ENCODE data around the gene SNAPC2.
"Not testable (repeated sequence)": the region's sequence is repeated elsewhere in the genome, so short reads cannot be mapped to it uniquely, and the experiment has no call there.

The SNAPC2 gene

DNA sequence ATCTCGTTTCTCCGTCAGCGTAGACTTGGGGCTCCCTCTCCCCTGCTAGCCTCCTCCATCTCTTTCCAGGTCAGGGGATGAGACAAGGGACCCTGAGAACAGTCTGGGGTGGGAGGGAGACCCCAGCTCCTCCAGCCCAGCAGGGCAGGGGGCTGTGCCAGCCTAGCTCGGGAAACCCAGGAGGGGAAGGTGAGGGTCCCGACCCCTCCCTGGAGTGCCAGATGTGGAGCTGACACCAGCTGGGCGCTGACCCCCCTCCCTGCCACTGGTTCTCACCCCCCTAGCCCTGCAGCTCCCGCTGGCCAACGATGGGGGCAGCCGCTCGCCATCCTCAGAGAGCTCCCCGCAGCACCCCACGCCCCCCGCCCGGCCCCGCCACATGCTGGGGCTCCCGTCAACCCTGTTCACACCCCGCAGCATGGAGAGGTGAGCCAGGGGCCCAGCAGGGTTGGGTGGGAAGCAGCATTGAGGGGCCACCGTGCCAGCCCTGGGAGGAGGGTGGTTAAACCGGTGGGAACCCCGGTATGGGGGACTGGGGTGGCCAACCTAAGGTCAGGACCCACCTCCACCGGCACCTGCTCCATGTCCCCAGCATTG lies 10.6 kb upstream of the SNAPC2 start:
- DNase-seq (ENCODE audit: low read depth in 2 of 2) = no peak

DNA sequence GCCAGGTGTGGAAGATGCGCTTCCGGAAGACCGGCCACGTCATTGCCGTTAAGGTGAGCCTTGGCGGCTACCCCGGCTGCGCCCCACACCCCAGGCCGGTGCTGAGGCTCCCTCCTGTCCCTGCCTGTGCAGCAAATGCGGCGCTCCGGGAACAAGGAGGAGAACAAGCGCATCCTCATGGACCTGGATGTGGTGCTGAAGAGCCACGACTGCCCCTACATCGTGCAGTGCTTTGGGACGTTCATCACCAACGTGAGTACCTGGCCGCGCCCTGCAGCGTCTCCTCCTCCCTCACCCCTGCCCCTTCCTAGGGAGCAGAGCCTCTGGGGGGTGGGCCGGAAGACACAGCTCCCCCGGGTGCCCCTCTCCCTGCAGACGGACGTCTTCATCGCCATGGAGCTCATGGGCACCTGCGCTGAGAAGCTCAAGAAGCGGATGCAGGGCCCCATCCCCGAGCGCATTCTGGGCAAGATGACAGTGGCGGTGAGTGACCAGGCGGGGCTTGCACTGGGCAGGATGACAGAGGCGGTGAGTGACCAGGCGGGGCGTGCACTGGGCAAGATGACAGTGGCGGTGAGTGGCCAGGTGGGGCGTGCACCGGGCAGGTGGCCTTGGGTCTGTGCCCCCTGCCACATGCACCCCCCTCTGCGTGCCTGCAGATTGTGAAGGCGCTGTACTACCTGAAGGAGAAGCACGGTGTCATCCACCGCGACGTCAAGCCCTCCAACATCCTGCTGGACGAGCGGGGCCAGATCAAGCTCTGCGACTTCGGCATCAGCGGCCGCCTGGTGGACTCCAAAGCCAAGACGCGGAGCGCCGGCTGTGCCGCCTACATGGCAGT lies 9.6 kb upstream of the SNAPC2 start:
- no peak for DNase-seq (ENCODE audit: low read depth in 2 of 2)

DNA sequence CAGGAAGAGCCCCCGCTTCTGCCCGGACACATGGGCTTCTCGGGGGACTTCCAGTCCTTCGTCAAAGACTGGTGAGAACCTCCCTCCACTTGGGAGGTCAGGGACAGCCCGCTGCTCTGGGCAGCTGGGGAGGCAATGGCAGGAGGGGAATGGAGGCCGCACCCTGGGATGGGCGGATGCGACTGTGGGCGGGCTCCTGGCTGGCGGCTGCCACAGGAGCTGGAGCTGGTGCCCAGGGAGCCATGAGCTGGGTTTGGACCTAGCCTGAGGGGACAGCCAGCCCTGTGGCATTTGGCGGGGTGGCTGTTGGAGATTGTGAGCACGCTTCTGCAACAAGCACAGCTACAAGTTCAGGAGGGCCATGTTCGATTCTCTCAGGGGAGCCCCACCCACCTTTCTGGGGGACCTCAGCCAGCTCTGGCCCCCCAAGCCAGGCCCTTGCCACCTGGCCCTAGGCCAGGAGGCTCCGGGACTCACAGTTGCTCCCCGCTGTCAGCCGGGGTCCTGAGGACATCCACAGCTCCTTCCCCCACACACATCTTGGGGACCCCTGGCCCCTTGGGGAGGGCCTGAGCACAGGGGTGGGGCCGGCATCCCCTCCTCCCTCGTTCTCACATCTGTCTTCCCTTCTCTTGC lies 8.5 kb upstream of the SNAPC2 start:
- DNase-seq (ENCODE audit: low read depth in 2 of 2) = no peak

DNA sequence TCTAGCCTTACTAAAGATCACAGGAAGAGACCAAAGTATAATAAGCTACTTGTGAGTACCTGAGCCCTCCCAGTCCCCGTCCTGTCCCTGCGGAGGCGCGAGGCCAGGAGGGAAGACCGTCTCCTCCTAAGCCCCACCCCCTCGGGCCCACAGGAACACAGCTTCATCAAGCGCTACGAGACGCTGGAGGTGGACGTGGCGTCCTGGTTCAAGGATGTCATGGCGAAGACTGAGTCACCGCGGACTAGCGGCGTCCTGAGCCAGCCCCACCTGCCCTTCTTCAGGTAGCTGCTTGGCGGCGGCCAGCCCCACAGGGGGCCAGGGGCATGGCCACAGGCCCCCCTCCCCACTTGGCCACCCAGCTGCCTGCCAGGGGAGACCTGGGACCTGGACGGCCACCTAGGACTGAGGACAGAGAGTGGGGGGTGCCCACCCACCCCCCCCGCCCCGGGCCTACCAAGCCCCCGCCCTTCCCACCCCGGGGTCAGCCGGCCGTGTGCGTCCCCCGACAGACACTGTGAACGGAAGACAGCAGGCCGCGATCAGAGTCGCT lies 7.9 kb upstream of the SNAPC2 start:
- no peak for DNase-seq (ENCODE audit: low read depth in 2 of 2)

DNA sequence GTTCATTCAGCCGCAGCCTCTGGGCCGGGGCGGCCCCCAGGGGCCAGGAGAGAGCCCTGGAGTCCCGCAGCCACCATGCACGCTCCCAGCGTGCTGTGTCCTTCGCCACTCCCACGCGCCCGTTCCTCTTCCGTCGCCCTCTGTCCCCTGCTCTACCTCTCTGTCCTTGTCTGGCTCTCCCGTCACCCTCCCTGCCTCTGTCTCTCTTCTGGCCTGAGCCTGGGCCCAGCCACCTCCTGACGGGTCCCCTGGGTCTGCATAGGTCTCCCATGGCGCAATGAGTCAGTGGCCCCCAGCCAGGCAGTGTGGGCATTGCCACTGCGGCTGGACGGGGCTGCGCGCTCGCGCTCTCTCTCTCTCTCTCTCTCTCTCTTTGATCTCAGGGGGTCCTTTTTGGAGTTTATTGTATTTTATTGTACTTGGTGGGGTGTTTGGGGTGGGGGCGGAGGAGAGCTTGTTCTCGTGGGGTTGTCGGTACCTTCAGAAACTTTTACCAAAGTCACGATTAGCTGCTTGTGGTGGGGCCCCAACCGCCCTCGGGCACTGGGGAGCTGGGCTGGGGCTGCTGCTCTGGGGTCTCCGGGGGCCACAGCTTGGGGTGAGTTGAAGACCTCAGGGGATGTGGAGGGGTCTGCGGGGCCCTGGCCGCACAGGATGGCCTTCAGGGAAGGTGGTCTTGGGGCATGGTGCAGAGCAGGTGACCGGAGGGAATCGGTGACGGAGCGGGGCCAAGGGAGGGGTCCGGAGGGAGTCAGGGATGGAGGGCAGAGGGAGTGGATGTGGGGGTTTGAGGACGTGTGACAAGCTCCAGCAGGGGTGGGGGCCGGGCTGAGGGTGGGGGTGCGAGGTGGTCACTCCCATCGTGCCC lies 7.2 kb upstream of the SNAPC2 start:
- no peak for DNase-seq (ENCODE audit: low read depth in 2 of 2)

DNA sequence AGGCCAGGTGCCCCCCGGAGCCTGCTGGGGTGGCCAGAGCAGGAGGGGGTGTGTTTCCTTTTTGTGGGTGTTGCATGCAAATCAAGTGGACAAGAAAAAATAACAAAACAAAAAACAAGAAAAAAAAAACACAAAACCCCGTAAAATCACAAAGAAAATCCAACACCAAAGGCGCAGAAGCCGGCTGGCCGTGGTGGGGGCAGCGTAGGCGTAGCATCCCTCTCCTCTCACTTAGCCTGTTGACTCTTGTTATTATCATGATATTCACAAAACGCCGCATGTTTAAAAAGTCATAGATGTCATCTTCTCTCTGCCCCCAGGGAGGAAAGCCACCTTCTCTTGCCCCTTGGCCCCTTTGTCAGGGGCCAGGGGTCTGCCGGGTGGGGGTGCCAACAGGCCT lies 6.5 kb upstream of the SNAPC2 start:
- no peak for DNase-seq (ENCODE audit: low read depth in 2 of 2)

DNA sequence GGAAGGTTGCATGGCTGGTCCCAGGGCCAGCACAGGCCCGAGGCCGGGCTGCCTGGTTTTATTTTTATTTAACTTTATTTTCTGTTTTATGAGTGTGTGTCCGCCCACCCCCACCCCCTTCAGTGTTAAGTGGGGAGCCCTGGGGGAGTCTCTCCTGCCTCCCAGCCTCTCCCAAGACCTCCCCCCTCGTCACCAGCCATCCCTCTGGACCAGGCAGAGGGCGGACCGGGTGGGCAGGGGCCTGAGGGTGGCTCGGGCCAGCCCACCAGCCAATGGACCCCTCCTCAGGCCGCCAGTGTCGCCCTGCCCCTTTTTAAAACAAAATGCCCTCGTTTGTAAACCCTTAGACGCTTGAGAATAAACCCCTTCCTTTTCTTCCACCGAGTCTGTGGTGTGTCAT lies 6.0 kb upstream of the SNAPC2 start:
- no peak for DNase-seq (ENCODE audit: low read depth in 2 of 2)

DNA sequence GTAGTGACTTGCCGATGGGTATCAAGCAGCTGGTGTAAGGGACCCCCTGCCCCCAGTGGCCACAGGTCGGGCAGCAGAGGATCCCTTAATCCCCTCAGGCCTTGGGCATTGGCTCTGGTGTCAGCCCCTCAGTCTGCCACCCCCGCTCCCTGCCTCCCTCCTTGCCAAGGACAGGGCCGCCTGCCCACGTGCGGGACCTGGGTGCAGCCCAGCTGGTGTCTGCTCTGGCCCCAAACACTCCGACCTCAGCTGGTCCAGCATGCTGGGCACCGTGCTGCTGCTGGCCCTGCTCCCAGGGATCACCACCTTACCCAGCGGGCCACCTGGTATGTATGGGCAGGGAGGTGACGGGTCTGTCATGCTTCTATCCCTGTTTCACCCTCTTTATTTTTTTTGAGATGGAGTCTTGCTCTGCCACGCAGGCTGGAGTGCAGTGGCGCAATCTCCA lies 5.5 kb upstream of the SNAPC2 start, which contains the start of gene TGFBR3L:
TSS of gene TGFBR3L (plus strand) at position 233 of the 448 bp plus-strand sequence.
- no peak for DNase-seq (ENCODE audit: low read depth in 2 of 2)

DNA sequence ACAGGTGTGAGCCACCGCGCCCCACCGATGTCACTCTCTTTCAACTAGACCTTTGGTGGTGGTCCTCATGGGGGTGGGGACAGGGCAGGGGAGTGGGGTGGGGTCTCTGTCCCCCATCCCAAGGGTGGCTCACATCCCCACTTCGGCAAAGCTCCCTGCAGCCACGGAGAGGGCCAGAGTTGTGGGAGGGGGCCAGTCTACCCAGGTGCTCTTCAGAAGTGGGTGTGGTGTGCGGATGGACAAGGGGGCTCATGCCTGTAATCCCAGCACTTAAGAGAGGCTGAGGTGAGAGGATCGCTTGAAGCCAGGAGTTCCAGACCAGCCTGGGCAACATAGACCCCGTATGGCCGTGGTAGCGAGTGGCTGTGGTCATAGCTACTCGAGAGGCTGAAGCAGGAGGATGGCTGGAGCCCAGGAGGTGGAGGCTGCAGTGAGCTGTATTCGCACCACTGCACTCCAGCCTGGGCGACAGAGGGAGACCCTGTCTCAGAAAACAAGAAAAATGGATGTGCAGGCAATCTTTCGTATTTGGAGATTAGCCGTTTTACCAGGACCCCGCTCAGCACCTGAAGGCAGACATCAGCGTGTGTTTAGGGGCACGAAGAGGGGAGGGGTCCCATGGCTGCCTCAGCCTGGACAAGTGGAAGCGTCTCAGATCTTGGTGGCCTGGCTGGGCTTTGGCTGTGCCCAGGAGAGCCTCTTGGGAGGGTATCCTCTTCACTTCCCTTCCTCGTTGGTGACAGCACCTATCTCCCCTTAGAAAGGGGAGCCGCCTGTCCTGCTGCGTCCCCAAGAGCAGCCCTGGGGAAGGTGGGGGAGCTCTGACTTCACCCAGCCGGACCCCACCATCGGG lies 4.7 kb upstream of the SNAPC2 start:
- DNase-seq (ENCODE audit: low read depth in 2 of 2) = no peak

DNA sequence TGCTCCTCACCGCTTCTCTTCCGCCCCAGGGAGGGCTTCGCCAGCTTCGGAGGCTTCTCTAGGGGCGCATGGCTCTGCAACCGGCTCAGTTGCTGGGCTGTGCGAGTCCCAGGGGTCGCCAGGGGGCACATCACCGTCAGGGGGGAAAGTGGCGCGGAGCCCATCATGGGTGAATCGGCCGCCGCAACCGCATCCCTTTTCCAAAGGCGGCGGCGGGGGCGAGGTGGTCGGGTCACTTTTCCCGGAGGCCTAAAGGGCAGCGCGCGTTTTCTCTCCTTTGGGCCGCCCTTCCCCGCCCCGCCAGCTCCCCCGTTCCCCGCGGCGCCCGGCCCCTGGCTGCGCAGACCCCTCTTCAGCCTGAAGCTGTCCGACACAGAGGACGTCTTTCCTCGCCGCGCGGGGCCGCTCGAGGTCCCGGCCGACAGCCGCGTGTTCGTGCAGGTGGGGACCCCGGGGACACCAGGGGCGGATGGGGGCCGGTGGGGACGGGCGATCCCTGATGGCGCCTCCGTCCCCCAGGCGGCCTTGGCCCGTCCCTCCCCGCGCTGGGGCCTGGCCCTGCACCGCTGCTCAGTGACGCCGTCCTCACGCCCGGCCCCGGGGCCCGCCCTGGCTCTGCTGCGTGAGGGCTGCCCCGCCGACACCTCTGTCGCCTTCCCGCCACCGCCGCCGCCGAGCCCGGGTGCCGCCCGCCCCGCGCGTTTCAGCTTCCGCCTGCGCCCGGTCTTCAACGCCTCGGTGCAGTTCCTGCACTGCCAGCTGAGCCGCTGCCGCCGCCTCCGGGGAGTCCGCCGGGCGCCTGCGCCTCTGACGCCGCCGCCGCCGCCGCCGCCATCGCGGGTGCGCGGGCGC lies 3.8 kb upstream of the SNAPC2 start:
- no peak for DNase-seq (ENCODE audit: low read depth in 2 of 2)

DNA sequence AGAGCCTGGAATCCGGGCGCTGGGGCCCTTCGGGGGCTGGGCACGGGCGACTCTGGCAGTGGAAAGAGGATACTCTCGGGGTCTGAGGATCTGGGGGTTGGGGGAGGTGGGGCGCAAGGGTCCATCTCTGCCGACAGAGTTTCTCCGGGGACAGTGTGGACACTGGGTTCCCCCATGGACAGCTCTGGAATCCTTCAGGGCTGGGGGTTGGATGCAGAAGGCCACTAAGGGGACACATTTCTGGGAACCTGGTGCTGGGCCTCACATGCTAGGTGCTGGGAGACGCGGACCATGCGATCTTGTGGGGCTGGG lies 3.2 kb upstream of the SNAPC2 start:
- no peak for DNase-seq (ENCODE audit: low read depth in 2 of 2)

DNA sequence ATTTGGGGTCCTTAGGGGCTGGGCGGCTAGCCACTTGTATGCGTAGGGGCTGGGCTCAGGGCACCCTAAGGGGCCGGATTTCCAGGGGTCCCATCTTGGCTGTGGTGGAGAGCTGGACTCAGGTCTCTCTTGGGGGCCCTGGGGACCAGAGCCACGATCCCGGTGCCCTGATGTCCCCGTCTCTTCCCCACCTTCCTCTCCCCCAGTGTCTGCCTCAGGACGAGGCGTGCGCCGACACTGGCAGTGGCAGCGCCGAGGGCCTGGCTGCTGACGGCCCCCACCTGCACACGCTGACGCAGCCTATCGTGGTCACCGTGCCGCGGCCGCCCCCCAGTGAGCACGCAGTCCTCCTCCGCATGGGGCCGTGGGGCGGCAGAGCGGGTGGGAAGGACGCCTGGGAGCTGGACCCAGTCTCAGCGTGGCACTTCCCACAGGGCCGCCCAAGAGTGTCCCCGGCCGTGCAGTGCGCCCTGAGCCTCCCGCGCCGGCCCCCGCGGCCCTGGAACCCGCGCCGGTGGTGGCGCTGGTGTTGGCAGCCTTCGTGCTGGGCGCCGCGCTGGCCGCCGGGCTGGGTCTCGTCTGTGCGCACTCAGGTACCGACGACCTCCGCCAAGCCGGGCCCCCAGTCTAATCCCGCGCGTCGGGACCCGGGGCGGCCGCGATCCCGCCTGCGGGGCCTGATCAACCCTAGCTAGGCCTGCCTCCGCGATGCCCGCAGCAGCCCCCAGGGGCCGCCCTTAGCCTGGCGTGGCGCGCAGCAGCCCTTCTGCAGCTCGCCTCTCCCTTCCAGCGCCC lies 2.7 kb upstream of the SNAPC2 start:
- peak in 1 of 2 donors; percentile 34 for DNase-seq (ENCODE audit: low read depth in 2 of 2)

DNA sequence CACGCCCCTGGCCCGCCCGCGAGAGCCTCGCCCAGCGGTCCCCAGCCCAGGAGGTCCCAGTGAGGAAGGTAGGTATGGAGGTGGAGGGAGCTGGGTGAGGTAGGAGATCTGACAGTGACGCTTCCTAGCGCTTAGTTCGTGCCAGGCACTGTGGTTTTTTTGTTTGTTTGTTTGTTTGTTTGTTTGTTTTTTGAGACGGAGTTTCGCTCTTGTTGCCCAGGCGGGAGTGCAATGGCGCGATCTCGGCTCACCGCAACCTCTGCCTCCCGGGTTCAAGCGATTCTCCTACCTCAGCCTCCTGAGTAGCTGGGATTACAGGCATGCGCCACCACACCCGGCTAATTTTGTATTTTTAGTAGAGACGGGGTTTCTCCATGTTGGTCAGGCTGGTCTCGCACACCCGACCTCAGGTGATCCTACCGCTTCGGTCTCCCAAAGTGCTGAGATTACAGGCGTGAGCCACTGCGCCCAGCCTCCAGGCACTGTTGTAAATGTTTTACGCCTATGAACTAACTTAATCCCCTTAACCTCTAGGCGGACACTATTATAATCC lies 2.0 kb upstream of the SNAPC2 start:
- DNase-seq (ENCODE audit: low read depth in 2 of 2) = not testable (repeated sequence)

DNA sequence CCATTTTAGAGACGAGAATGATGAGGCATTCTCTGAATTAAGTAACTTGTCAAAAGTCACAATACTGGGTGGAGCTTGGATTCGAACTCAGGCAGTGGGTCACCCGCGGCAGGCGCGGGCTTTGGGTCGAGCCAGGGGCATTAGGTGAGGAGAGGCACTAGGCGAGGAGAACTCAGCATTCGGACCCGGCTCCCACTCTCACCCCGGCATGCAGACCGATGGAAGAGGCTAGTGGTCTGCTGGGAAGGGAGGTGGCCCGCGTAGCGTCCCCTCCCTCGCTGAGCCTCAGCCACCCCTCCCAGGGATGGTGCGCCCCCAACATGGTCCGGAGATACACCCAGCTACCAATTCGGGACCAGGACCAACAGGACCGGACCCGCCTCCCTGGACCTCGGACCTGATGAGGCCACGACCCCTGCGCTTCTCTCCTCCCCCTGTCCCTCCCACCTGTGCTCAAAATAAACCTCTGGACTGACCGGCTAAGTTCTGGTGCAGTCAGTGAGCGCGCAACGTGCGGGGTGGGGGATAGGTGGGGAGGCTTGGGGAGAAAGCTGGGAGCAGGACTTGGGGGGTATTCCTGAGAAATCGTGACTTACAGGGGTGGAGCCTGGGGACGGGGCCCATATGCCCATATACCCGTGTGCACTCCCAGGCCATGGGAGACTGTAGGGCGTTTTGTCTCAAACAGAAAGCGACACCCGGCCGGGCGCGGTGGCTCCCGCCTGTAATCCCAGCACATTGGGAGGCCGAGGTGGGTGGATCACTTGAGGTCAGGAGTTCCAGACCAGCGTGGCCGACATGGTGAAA lies 1.3 kb upstream of the SNAPC2 start:
- DNase-seq (ENCODE audit: low read depth in 2 of 2) = no peak

DNA sequence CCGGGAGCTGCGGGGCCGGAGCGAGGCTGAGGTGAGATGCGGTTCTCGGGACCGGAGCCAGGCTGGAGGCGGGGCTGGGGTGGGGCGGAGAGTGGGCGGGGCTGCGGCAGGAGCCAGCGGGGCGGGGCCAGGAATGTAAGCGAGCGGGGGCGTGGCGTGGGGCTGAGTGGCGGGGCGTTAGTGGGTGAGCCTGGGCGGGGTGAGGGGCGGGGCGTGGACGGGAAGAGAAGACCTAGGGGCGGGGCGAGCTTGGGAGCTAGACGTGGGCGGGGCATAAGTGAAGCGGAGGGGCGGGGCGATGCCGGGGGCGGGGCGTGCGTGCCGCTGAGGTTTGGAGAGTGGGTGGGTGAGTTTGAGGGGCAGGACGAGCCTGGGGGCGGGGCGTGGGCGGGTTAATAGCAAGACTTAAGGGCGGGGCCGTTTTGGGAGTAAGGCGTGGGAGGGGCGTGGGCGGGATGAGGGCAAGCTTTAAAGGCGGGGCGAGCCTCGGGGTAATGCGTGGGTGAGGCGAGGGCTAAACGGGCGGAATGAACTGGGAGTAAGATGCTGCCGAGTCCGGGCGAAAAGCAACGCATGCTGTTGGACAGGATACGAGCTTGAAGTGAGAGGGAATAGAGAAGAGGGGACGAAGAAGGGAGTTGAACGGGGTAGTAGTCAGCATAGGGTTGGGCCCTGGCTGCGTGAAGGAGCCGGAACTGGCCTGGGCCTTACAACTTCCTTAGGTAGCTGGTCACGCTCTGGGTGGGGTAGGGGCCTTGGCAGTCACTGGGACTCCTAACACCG lies 572 bp downstream of the SNAPC2 start:
- peak; percentile 99 to 100 for DNase-seq (ENCODE audit: low read depth in 2 of 2)

DNA sequence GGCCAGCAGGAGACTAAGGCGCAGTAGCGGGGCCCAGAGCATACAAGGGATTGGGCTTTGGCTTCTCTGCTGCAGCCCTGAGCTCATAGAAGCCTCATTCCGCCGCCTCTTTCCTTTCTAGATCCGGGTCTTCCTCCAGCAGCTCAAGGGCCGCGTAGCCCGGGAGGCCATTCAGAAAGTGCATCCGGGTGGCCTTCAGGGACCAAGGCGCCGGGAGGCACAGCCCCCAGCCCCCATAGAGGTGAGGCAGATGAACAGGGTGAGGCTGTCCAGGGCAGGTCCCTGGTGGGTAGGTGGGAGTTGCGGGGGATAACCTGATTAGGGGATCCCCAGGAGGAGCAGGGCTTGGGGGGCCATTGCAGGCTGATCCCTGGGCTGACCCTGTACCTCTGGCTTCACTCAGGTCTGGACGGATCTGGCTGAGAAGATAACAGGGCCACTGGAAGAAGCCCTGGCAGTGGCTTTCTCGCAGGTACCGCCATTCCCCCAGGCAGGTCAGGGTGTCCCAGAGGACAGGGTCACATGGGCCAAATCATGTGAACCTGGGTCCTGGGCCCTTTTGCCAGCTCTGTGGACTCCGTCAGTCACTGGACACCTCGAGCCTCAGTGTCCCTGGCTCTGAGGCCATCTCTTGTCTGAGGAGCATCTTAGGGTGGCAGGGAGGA lies 1.3 kb downstream of the SNAPC2 start:
- DNase-seq (ENCODE audit: low read depth in 2 of 2) = no peak
